GM18505 (cell line): ENCODE measurements around the gene NUDT17.

Source experiments
- ATAC-seq: cut with Tn5 transposase; IDR thresholded peaks from one replicate; pipeline ENCODE4 v1.9.1; 2021; ENCODE audit not compliant: unreplicated experiment
- POLR2A ChIP-seq: IDR thresholded peaks from 4 replicates; pipeline ENCODE4 v1.6.1; 2011; ENCODE audit warnings: borderline replicate concordance; ENCODE audit not compliant: insufficient read depth, insufficient read length; ENCODE audit errors: extremely low read depth

NUDT17 gene

DNA sequence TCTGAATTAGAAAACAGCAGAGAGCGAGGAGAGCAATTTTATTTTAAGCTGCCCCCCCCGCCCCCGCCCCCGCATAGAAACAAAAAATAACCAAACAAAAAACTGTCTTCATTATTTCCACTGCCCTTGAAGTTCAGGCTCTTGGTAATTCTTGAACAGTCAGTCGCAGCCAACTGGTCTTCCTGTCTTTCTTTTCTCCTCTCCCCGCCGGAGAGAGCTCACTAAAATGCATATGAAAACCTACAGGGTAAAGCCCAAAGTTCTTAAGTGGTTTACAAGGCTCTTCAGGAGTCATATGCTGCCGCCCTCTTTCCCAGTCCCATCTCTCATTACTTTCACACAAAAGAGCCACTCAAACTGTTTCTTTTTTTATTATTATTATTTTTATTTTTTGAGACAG lies 41.4 kb downstream of the NUDT17 start:
- no peak for ATAC-seq
- TF ChIP-seq POLR2A, result no peak

DNA sequence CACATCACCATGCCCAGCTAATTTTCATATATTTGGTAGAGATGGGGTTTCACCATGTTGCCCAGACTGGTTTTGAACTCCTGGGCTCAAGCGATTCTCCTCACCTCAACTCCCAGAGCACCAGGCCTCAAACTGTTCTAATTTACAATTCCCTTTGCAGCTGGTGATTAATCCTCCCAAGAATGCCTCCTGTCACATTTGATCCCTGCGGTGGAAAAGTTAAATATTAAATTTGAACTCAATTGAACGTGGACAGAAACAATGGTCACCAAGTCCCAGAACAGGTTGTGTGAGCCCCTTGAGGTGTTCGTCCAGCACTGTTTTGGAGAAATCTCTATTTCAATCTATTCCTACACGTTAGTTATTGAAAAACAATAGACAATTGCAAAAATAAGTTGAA lies 42.2 kb downstream of the NUDT17 start:
- no peak for ATAC-seq
- no peak for TF ChIP-seq POLR2A

- no peak for ATAC-seq
These were observed 44.3 kb downstream of the NUDT17 start for GRCh38 chr1:145889722-145890121.

GRCh38 chr1:145891143-145891542 lies 45.7 kb downstream of the NUDT17 start:
- TF ChIP-seq POLR2A, result no peak
- no peak for ATAC-seq

More at GRCh38 chr1:145889722-145890121, 44.3 kb downstream of the NUDT17 start:
- TF ChIP-seq POLR2A, result no peak

DNA sequence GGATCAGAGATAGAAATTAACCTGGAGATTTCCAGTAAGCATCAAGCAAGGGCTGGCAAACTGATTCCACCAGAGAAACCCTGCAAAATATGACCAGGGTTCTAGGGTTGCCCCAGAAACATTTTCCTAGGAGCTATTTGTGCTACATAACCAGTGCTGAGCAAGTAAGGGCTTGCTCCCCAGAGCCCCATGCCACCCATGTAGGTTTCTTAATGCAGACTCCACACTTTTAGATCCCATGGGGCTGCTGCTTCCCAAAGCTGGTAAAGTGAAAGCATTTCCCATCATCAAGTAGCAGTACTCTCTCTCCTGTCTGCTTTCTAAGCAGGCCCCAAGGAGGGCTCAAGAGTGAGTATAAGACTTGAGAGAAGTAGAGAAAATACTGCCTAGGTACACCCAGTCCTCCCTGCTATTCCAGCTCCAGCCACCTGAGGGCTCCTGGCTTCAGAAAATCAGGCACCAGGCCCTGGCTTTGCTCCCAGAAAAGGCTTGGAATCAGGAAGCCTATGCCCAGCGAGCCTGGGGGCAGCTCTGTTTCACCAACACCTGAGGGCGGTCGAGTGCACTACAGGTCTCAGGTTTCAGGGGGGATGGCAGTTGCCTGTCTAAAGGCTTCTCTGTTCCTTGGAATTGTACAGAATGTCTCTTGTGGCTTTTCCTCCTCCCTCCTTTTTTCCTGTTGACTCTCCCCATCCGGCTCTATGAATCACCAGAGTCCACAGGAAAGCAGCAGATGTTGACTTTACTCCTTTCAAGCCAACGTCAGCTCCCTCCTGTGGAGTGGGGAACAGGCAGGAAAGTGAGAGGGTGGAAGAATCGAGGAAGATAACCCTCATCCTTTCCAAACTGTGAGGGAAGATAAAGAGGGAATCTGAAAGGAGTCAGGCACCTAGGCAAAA lies 46.4 kb downstream of the NUDT17 start:
- TF ChIP-seq POLR2A, result no peak
- ATAC-seq, result no peak

DNA sequence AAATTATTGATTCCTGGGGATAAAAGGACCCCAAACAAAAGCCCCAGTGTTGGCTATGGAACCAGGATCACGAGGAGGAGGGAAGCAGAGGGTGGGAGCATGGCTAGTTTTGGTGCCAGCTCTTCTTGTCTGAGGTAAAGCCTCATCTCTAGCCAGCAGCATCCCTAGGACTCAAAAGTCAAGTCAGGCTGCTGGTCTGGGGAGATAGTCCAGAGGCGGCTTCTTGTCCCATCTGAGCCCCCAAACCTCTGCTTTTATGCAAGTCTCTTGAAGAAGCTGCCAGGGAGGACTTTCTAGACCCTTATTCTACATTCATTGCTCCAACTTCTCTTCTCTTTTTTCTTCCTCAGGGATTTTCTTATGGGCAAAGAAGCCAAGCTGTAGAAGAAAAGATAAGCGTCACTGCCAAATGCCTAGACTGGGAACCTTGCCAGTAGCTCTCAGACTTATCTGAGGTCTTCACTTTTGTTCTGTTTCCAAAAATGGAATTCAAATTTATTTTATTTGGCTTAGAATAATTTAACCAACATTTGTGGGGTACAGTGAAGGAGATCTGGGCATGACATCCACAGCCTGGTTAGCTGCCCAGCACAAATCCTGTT lies 47.2 kb downstream of the NUDT17 start:
- TF ChIP-seq POLR2A, result no peak
- ATAC-seq, result no peak

GRCh38 chr1:145893306-145894055 lies 48.1 kb downstream of the NUDT17 start:
- ATAC-seq, result no peak
- no peak for TF ChIP-seq POLR2A

DNA sequence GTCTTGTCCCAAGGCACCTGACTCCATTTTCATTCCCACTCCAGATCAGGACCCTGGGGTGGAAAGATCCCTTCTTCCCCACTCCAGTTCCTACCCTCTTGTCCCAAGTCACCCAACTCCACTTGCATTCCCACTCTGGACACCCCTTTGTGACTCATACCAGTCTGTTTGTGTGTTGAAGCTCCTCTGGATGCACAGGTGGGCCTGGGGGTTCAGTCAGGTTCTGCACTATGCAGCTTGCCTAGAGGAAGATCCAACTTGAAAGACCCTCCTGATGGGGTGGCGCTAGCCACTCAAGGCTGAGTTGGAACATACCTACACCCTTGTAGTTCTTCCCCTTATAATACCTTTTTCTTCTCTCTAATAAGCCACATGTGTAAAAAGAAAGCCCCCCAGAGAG lies 50.0 kb downstream of the NUDT17 start:
- no peak for TF ChIP-seq POLR2A
- ATAC-seq, result no peak

DNA sequence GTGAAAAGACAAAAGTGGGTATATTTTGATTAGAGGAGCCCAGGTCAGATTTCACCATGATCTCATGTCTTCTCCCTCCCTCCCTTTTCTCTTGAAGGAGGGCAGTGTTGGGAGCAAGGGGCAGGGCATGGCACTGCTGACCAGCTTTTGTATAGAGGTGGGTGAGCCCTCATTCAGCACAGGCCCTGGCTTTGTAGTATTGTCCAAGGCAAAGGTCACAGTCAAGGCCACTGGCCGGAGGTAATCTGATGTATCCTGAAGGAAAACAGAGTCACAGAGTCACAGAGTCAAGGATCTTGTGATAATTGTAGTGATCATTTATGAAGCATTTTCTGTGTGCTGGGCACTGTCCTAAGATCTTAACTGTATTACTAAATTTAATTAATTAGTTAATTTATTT lies 52.5 kb downstream of the NUDT17 start:
- no peak for ATAC-seq
- TF ChIP-seq POLR2A, result no peak
